Keratinocyte (primary cell): ENCODE measurements around the gene DDX28. TPM values are rescaled to one million over a fixed set of nuclear protein-coding genes. Genes with fewer than 3 reads are reported as not detected.

Source experiments
- DNase-seq: peaks from one replicate; pipeline ENCODE4 v3.0.0-alpha.2; 2011; ENCODE audit warnings: low read depth, missing footprints, low spot score
- FAIRE-seq: peaks from 2 replicates; lab custom pipeline; 2011; peaks lifted over from hg19 to GRCh38; lab: Jason Lieb, UNC
- H2AFZ ChIP-seq: 2 replicates; pipeline ENCODE4 v1.6.0; 2012; ENCODE audit warnings: low read length, control low read depth, inconsistent platforms; ENCODE audit not compliant: control insufficient read depth
- H3K27ac ChIP-seq: 2 replicates; pipeline ENCODE4 v1.5.1; 2011; ENCODE audit warnings: low read length; ENCODE audit not compliant: control insufficient read depth, insufficient read depth
- H3K27me3 ChIP-seq: 3 replicates; pipeline ENCODE4 v1.6.0; 2011; ENCODE audit warnings: low read length; ENCODE audit not compliant: control insufficient read depth, insufficient read depth; ENCODE audit errors: extremely low read depth
- H3K36me3 ChIP-seq, 2 experiments: 2 replicates in 1 of 2; 3 replicates in 1 of 2; pipeline ENCODE4 v1.5.1; 2011; ENCODE audit warnings: low read length in 2 of 2, mild to moderate bottlenecking in 1 of 2; ENCODE audit not compliant: control insufficient read depth in 2 of 2, insufficient read depth in 2 of 2; ENCODE audit errors: extremely low read depth in 1 of 2
- H3K4me1 ChIP-seq: 3 replicates; pipeline ENCODE4 v1.5.1; 2011; ENCODE audit warnings: low read length; ENCODE audit not compliant: control insufficient read depth, insufficient read depth; ENCODE audit errors: extremely low read depth
- H3K4me2 ChIP-seq: 3 replicates; pipeline ENCODE4 v1.6.0; 2011; ENCODE audit warnings: low read depth, low read length; ENCODE audit not compliant: control insufficient read depth, insufficient read depth; ENCODE audit errors: extremely low read depth
- H3K4me3 ChIP-seq, 3 experiments: fragments of 200-600 bp in 1 of 3; sonication (generic) in 1 of 3; 2 replicates in 2 of 3; 3 replicates in 1 of 3; pipeline ENCODE4 v1.5.1; 2011 to 2016; ENCODE audit warnings: low read length in 3 of 3, mild to moderate bottlenecking in 3 of 3, control low read depth in 2 of 3, inconsistent platforms in 1 of 3, low read depth in 1 of 3, mixed read lengths in 1 of 3, mixed run types in 1 of 3, moderate library complexity in 1 of 3; ENCODE audit not compliant: control insufficient read depth in 2 of 3, insufficient read depth in 2 of 3; ENCODE audit errors: extremely low read depth in 1 of 3
- H3K79me2 ChIP-seq: 2 replicates; pipeline ENCODE4 v1.6.0; 2012; ENCODE audit warnings: low read length; ENCODE audit not compliant: control insufficient read depth, insufficient read depth
- H3K9ac ChIP-seq: 3 replicates; pipeline ENCODE4 v1.6.0; 2011; ENCODE audit warnings: low read length; ENCODE audit not compliant: control insufficient read depth, insufficient read depth; ENCODE audit errors: extremely low read depth
- H3K9me1 ChIP-seq: 3 replicates; pipeline ENCODE4 v1.6.0; 2011; ENCODE audit warnings: low read length; ENCODE audit not compliant: control insufficient read depth, insufficient read depth; ENCODE audit errors: extremely low read depth
- H3K9me3 ChIP-seq: 2 replicates; pipeline ENCODE4 v1.5.1; 2012; ENCODE audit warnings: low read depth, low read length; ENCODE audit not compliant: control insufficient read depth
- H4K20me1 ChIP-seq: 3 replicates; pipeline ENCODE4 v1.6.0; 2011; ENCODE audit warnings: low read length; ENCODE audit not compliant: control insufficient read depth, insufficient read depth; ENCODE audit errors: extremely low read depth
- EZH2 ChIP-seq: IDR thresholded peaks from one replicate; pipeline ENCODE4 v1.6.1; 2012; ENCODE audit warnings: inconsistent platforms, mild to moderate bottlenecking, low read length, moderate library complexity
- dilution Hi-C: fragments of 300-500 bp; cut with MboI; formaldehyde crosslinking; loops from one replicate; pipeline ENCODE4 v1.7.0; 2020; ENCODE audit warnings: low sequenced_read_pairs; ENCODE audit not compliant: extremely low pct_ligation_motif_present
- polyA plus RNA-seq, 5 experiments: library from polyadenylated mRNA; depleted of rRNA in 3 of 5; stranded (reverse) in 3 of 5; stranded (forward) in 1 of 5; unstranded in 1 of 5; fragments of >200 nt; gene quantifications; 1 replicate in 1 of 5; 2 replicates in 3 of 5; 3 replicates in 1 of 5; pipeline versions ENCODE4 v1.2.1 to v1.2.3, GENCODE V29; 2011 to 2012; ENCODE audit warnings: missing spikeins in 2 of 5, low read depth in 1 of 5, low replicate concordance in 1 of 5
- TF ChIP-seq, protein P1 (sequence below), 3 experiments: IDR thresholded peaks in 1 of 3; conservative IDR thresholded peaks in 1 of 3; optimal IDR thresholded peaks in 1 of 3; 2 replicates in 2 of 3; 3 replicates in 1 of 3; pipeline versions ENCODE3 to v1.5.1; 2011; ENCODE audit warnings: low read length in 3 of 3, mild to moderate bottlenecking in 3 of 3, moderate library complexity in 2 of 3, control low read depth in 1 of 3, inconsistent platforms in 1 of 3; ENCODE audit not compliant: insufficient read depth in 2 of 3; ENCODE audit errors: extremely low read depth in 1 of 3

Gene DDX28
- polyA plus RNA-seq, 1 donor (not counting 4 experiments of a cell fraction or from before 2014, with no cell fraction given) = 12.8 TPM

DNA sequence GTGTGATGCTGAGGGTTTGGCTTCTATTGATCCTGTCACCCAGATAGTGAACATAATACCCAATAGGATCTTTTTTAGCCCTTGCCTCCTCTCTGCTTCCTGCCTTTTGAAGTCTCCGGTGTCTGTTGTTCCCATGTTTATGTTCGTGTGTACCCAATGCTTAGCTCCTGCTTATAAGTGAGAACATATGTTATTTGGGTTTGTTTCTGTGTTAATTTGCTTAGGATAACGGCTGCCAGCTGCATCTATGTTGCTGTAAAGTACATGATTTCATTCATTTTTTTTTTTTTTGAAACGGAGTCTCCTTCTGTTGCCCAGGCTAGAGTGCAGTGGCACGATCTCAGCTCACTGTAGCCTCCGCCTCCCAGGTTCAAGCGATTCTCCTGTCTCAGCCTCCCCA is 23.1 kb upstream of the DDX28 start:
- peaks cover 3% of the 10 kb centered on the region for H3K9me1 ChIP-seq
- H2AFZ ChIP-seq = no peak overlapping the region
- H3K4me1 ChIP-seq = no peaks in the 10 kb centered on the region
- no peaks in the 10 kb centered on the region for H4K20me1 ChIP-seq
- DNase-seq = no peak
- no peaks in the 10 kb centered on the region for H3K27me3 ChIP-seq
- no peak for FAIRE-seq
- H3K27ac ChIP-seq = no peak overlapping the region
- no peak overlapping the region for H3K9ac ChIP-seq
- peaks cover 1% of the 10 kb centered on the region for H3K79me2 ChIP-seq
- no peaks in the 10 kb centered on the region for H3K9me3 ChIP-seq
- peaks cover 15 to 20% of the 10 kb centered on the region in 2 experiments for H3K36me3 ChIP-seq
- no peak overlapping the region for H3K4me3 ChIP-seq
- dilution Hi-C loops = no loop called here
- TF ChIP-seq, protein P1, sequence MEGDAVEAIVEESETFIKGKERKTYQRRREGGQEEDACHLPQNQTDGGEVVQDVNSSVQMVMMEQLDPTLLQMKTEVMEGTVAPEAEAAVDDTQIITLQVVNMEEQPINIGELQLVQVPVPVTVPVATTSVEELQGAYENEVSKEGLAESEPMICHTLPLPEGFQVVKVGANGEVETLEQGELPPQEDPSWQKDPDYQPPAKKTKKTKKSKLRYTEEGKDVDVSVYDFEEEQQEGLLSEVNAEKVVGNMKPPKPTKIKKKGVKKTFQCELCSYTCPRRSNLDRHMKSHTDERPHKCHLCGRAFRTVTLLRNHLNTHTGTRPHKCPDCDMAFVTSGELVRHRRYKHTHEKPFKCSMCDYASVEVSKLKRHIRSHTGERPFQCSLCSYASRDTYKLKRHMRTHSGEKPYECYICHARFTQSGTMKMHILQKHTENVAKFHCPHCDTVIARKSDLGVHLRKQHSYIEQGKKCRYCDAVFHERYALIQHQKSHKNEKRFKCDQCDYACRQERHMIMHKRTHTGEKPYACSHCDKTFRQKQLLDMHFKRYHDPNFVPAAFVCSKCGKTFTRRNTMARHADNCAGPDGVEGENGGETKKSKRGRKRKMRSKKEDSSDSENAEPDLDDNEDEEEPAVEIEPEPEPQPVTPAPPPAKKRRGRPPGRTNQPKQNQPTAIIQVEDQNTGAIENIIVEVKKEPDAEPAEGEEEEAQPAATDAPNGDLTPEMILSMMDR (optimal IDR thresholded peaks at IDR 0.05 in 1 of 3, IDR thresholded peaks at IDR 0.05 in 1 of 3, conservative IDR thresholded peaks at IDR 0.05 in 1 of 3; ENCODE audit: extremely low read depth in 1 of 3, insufficient read depth in 2 of 3, low read length in 3 of 3) = no peak
- TF ChIP-seq EZH2 = no peak
- no peak overlapping the region for H3K4me2 ChIP-seq

DNA sequence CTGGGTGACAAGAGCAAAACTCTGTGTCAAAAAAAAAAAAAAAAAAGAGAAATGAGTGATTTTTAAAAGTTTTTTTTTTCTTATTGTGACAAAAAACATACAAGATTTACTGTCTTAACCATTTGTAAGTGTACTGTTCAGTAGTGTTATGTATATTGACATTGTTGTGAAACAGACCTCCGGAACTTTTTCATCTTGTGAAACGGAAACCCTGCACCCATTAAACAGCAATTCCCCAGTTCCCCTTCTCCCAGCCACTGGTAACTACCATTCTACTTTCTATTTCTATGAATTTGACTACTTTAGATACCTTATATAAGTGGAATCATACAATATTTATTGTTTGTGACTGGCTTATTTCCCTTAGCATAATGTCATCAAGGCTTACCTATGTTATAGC is 18.8 kb upstream of the DDX28 start:
- no peaks in the 10 kb centered on the region for H3K9me3 ChIP-seq
- H3K9me1 ChIP-seq = no peaks in the 10 kb centered on the region
- H3K79me2 ChIP-seq = peaks cover 1% of the 10 kb centered on the region
- H3K27ac ChIP-seq = no peak overlapping the region
- H3K36me3 ChIP-seq = peaks cover 7 to 12% of the 10 kb centered on the region in 2 experiments
- H3K4me3 ChIP-seq = no peak overlapping the region
- no peaks in the 10 kb centered on the region for H4K20me1 ChIP-seq
- TF ChIP-seq, protein P1 (optimal IDR thresholded peaks at IDR 0.05 in 1 of 3, IDR thresholded peaks at IDR 0.05 in 1 of 3, conservative IDR thresholded peaks at IDR 0.05 in 1 of 3; ENCODE audit: extremely low read depth in 1 of 3, insufficient read depth in 2 of 3, low read length in 3 of 3) = no peak
- no peak for TF ChIP-seq EZH2
- FAIRE-seq (no peak), DNase-seq (no peak)
- H3K4me2 ChIP-seq = no peak overlapping the region
- H3K27me3 ChIP-seq = no peaks in the 10 kb centered on the region
- H3K4me1 ChIP-seq = no peaks in the 10 kb centered on the region
- no peak overlapping the region for H3K9ac ChIP-seq
- dilution Hi-C loops = no loop called here
- H2AFZ ChIP-seq = no peak overlapping the region
